Liver (tissue), 9 donors: ENCODE measurements around the gene LRRC27. TPM values are rescaled to one million over a fixed set of nuclear protein-coding genes. Genes with fewer than 3 reads are reported as not detected.

Source experiments
- DNase-seq: peaks from one replicate; pipeline ENCODE4 v3.0.0-alpha.2; 2017; ENCODE audit warnings: low spot score
- H3K27ac ChIP-seq, 2 donors: one replicate each; pipeline ENCODE4 v1.7.0; 2013; ENCODE audit warnings: inconsistent platforms in 2 of 2, low read length in 2 of 2, control low read depth in 1 of 2, low read depth in 1 of 2, mild to moderate bottlenecking in 1 of 2
- H3K27me3 ChIP-seq, 4 donors: one replicate each; pipeline versions ENCODE4 v1.6.1 to v1.7.0; 2013; ENCODE audit warnings: low read length in 3 of 4, inconsistent platforms in 1 of 4, mild to moderate bottlenecking in 1 of 4, moderate library complexity in 1 of 4; ENCODE audit not compliant: control insufficient read depth in 4 of 4, insufficient read depth in 4 of 4
- H3K36me3 ChIP-seq, 4 donors: one replicate each; pipeline versions ENCODE4 v1.6.1 to v1.7.0; 2013; ENCODE audit warnings: low read length in 3 of 4, mild to moderate bottlenecking in 3 of 4, low read depth in 1 of 4, moderate library complexity in 1 of 4; ENCODE audit not compliant: control insufficient read depth in 4 of 4, insufficient read depth in 3 of 4
- H3K4me1 ChIP-seq, 4 donors: one replicate each; pipeline versions ENCODE4 v1.6.1 to v1.7.0; 2013; ENCODE audit warnings: low read length in 3 of 4, mild to moderate bottlenecking in 3 of 4, moderate library complexity in 1 of 4; ENCODE audit not compliant: control insufficient read depth in 4 of 4, insufficient read depth in 4 of 4
- H3K4me3 ChIP-seq, 3 donors: one replicate each; pipeline versions ENCODE4 v1.6.1 to v1.7.0; 2013; ENCODE audit warnings: low read length in 3 of 3, control low read depth in 1 of 3, low read depth in 1 of 3, mild to moderate bottlenecking in 1 of 3
- H3K9ac ChIP-seq, 2 donors: one replicate each; pipeline ENCODE4 v1.7.0; 2013; ENCODE audit warnings: low read length in 2 of 2, mild to moderate bottlenecking in 2 of 2, moderate library complexity in 2 of 2, control low read depth in 1 of 2, low read depth in 1 of 2
- H3K9me3 ChIP-seq, 4 donors: one replicate each; pipeline versions ENCODE4 v1.6.1 to v1.7.0; 2013; ENCODE audit warnings: low read length in 3 of 4; ENCODE audit not compliant: control insufficient read depth in 4 of 4
- ATF3 ChIP-seq: IDR thresholded peaks from 2 replicates; pipeline ENCODE4 v1.6.1; 2016; ENCODE audit warnings: antibody characterized with exemption
- CTCF ChIP-seq: fragments of 150-350 bp; IDR thresholded peaks from 2 replicates; pipeline ENCODE4 v1.5.1; 2017; ENCODE audit warnings: improper control_type of control experiment, low read depth, low read length; ENCODE audit not compliant: missing input control
- FOXA1 ChIP-seq: IDR thresholded peaks from 2 replicates; pipeline ENCODE4 v1.6.1; 2016; ENCODE audit warnings: antibody characterized with exemption
- FOXA2 ChIP-seq: IDR thresholded peaks from 2 replicates; pipeline ENCODE4 v1.6.1; 2016; ENCODE audit warnings: antibody characterized with exemption
- GABPA ChIP-seq, 2 donors: IDR thresholded peaks in 1 of 2; conservative IDR thresholded peaks in 1 of 2; 2 replicates each; pipeline ENCODE4 v1.6.1; 2016; ENCODE audit warnings: antibody characterized with exemption in 2 of 2, mild to moderate bottlenecking in 1 of 2, moderate library complexity in 1 of 2
- HNF4A ChIP-seq, 2 donors: conservative IDR thresholded peaks; 2 replicates each; pipeline ENCODE4 v1.6.1; 2016; ENCODE audit warnings: antibody characterized with exemption in 2 of 2, mild to moderate bottlenecking in 2 of 2
- HNF4G ChIP-seq: IDR thresholded peaks from 2 replicates; pipeline ENCODE4 v1.6.1; 2016; ENCODE audit warnings: antibody characterized with exemption
- JUND ChIP-seq, 2 donors: IDR thresholded peaks; 2 replicates each; pipeline ENCODE4 v1.6.1; 2016; ENCODE audit warnings: antibody characterized with exemption in 2 of 2
- MAX ChIP-seq: IDR thresholded peaks from 2 replicates; pipeline ENCODE4 v1.6.1; 2016; ENCODE audit warnings: antibody characterized with exemption
- NR2F2 ChIP-seq: IDR thresholded peaks from 2 replicates; pipeline ENCODE4 v1.6.1; 2016; ENCODE audit warnings: antibody characterized with exemption
- RAD21 ChIP-seq, 2 donors: IDR thresholded peaks; 2 replicates each; pipeline ENCODE4 v1.6.1; 2016; ENCODE audit warnings: antibody characterized with exemption in 2 of 2, mild to moderate bottlenecking in 2 of 2
- REST ChIP-seq: IDR thresholded peaks from 2 replicates; pipeline ENCODE4 v1.6.1; 2016; ENCODE audit warnings: antibody characterized with exemption, mild to moderate bottlenecking
- RXRA ChIP-seq, 2 donors: IDR thresholded peaks; 2 replicates each; pipeline ENCODE4 v1.6.1; 2017 to 2018; ENCODE audit warnings: antibody characterized with exemption in 2 of 2, mild to moderate bottlenecking in 1 of 2
- SP1 ChIP-seq: IDR thresholded peaks from 2 replicates; pipeline ENCODE4 v1.6.1; 2018; ENCODE audit warnings: antibody characterized with exemption, mild to moderate bottlenecking
- TAF1 ChIP-seq: conservative IDR thresholded peaks from 2 replicates; pipeline ENCODE4 v1.6.1; 2016; ENCODE audit warnings: antibody characterized with exemption, mild to moderate bottlenecking
- YY1 ChIP-seq: IDR thresholded peaks from 2 replicates; pipeline ENCODE4 v1.6.1; 2016; ENCODE audit warnings: antibody characterized with exemption, mild to moderate bottlenecking
- ZBTB33 ChIP-seq: IDR thresholded peaks from 2 replicates; pipeline ENCODE4 v1.6.1; 2016; ENCODE audit warnings: antibody characterized with exemption
- WGBS: extraction: QIAGEN DNeasy Blood & Tissue Kit; methylation state at CpG from one replicate; pipeline ENCODE4 v1.1.7; 2013; 5-methylcytosine and 5-hydroxymethylcytosine counted together
- polyA plus RNA-seq, 2 donors: library from polyadenylated mRNA; stranded (reverse) in 1 of 2; unstranded in 1 of 2; fragments of 200-250 nt in 1 of 2; fragments of >200 nt in 1 of 2; fragmentation: Nextera tagmentation in 1 of 2; extraction: Ambion mirVana in 1 of 2; gene quantifications; one replicate each; pipeline versions ENCODE4 v1.2.1 to v1.2.3, GENCODE V29; 2013 to 2015
- total RNA-seq, 2 donors: library from RNA; depleted of rRNA; stranded (reverse); fragments of >200 nt; gene quantifications; one replicate each; pipeline ENCODE4 v1.2.3, GENCODE V29; 2014
- donor health status: healthy.
- donor health status: healthy.
- donor health status: healthy.
- donor health status: healthy.
- donor health status: healthy.

LRRC27 gene
- total and polyA plus RNA-seq, 4 donors: 1.8 to 2.8 (median 2.6) TPM

GRCh38 chr10:132374612-132375011 lies 42.6 kb downstream of the LRRC27 start:
- TF ChIP-seq GABPA (IDR thresholded peaks at IDR 0.05 in 1 of 2, conservative IDR thresholded peaks at IDR 0.05 in 1 of 2): no peak
- no peak for TF ChIP-seq MAX
- TF ChIP-seq FOXA2: no peak
- no peak for TF ChIP-seq RAD21 (IDR thresholded peaks at IDR 0.05)
- no peak for TF ChIP-seq RXRA (IDR thresholded peaks at IDR 0.05)
- no peak for TF ChIP-seq REST
- no peak for TF ChIP-seq TAF1
- TF ChIP-seq NR2F2: no peak
- no peak for TF ChIP-seq FOXA1
- TF ChIP-seq JUND (IDR thresholded peaks at IDR 0.05): no peak
- TF ChIP-seq HNF4A (conservative IDR thresholded peaks at IDR 0.05): no peak
- no peak for TF ChIP-seq YY1
- no peak for TF ChIP-seq SP1
- Histone ChIP-seq H3K9ac (no peak overlapping the region), H3K4me3 (no peak overlapping the region), H3K9me3 (no peaks in the 10 kb centered on the region), H3K27me3 (no peaks in the 10 kb centered on the region), H3K36me3 (no peaks in the 10 kb centered on the region), H3K4me1 (no peaks in the 10 kb centered on the region), H3K27ac (no peak overlapping the region)
- no peak for DNase-seq
- WGBS: 92% methylated on average over 14 of the region's 14 CpGs

- no peaks in the 10 kb centered on the region for H3K36me3 ChIP-seq
- no peak for TF ChIP-seq HNF4G
- no peak for TF ChIP-seq ZBTB33
- no peak for TF ChIP-seq HNF4A (conservative IDR thresholded peaks at IDR 0.05)
- TF ChIP-seq GABPA (IDR thresholded peaks at IDR 0.05 in 1 of 2, conservative IDR thresholded peaks at IDR 0.05 in 1 of 2): no peak
- no peak for TF ChIP-seq TAF1
- no peak for TF ChIP-seq FOXA1
- TF ChIP-seq YY1: no peak
- no peak for TF ChIP-seq NR2F2
- TF ChIP-seq FOXA2: no peak
- TF ChIP-seq REST: no peak
- no peak for TF ChIP-seq SP1
- no peak for TF ChIP-seq ATF3
- TF ChIP-seq RXRA (IDR thresholded peaks at IDR 0.05): no peak
- no peak for TF ChIP-seq CTCF
- no peaks in the 10 kb centered on the region for H3K9me3 ChIP-seq
- H3K9ac ChIP-seq: no peak overlapping the region
- no peak for DNase-seq
- H3K27me3 ChIP-seq: no peaks in the 10 kb centered on the region
- H3K4me1 ChIP-seq: no peaks in the 10 kb centered on the region
- WGBS: 92% methylated on average over 26 of the region's 26 CpGs
- H3K4me3 ChIP-seq: no peak overlapping the region
- H3K27ac ChIP-seq: no peak overlapping the region
Measured at GRCh38 chr10:132375116-132375794, 43.3 kb downstream of the LRRC27 start.
